ENCODE results near the gene BCHE. TPM values are rescaled to one million over a fixed set of nuclear protein-coding genes. Genes with fewer than 3 reads are reported as not detected.

BCHE gene
- total RNA-seq, 1 experiment from 2014 or later = 1.7 TPM

- Mint-ChIP-seq H3K9me3 (peaks cover 7% of the 10 kb centered on the region; the same call in 1 of the 2 replicates), H3K36me3 (no peaks in the 10 kb centered on the region), H3K27ac (no peak overlapping the region), H3K4me1 (no peaks in the 10 kb centered on the region), H3K4me3 (no peak overlapping the region), H3K27me3 (ENCODE audit: low read depth) (no peaks in the 10 kb centered on the region)
- CTCF ChIA-PET = no interaction called here
- no peak for TF ChIP-seq ZNF396 (CRISPR knock-in tag; IDR thresholded peaks at IDR 0.05; ENCODE audit: borderline replicate concordance)
- no peak for TF ChIP-seq ESRRA (CRISPR knock-in tag; IDR thresholded peaks at IDR 0.05; ENCODE audit: borderline replicate concordance)
- no peak for TF ChIP-seq ZNF138 (CRISPR knock-in tag; conservative IDR thresholded peaks at IDR 0.05)
- no peak for TF ChIP-seq FOXK1 (CRISPR knock-in tag; IDR thresholded peaks at IDR 0.05)
- TF ChIP-seq TP53 (CRISPR knock-in tag; IDR thresholded peaks at IDR 0.05) = no peak
- no peak for TF ChIP-seq SMAD4 (CRISPR knock-in tag; IDR thresholded peaks at IDR 0.05)
- TF ChIP-seq KAT7 (CRISPR knock-in tag; IDR thresholded peaks at IDR 0.05; ENCODE audit: borderline replicate concordance) = no peak
- TF ChIP-seq ARID4B (CRISPR knock-in tag; IDR thresholded peaks at IDR 0.05; ENCODE audit: borderline replicate concordance) = no peak
- no peak for TF ChIP-seq E2F5 (CRISPR knock-in tag; IDR thresholded peaks at IDR 0.05)
- TF ChIP-seq SP1 (CRISPR knock-in tag; conservative IDR thresholded peaks at IDR 0.05) = no peak
- TF ChIP-seq TEAD4 (CRISPR knock-in tag; IDR thresholded peaks at IDR 0.05) = no peak
- no peak for TF ChIP-seq ATF6 (CRISPR knock-in tag; IDR thresholded peaks at IDR 0.05)
- no peak for TF ChIP-seq JUN (CRISPR knock-in tag; IDR thresholded peaks at IDR 0.05)
- no peak for TF ChIP-seq MLX (CRISPR knock-in tag; IDR thresholded peaks at IDR 0.05)
- DNase-seq (ENCODE audit: low spot score) (no peak), ATAC-seq (no peak)
- POLR2A ChIA-PET = no interaction called here
Measured at GRCh38 chr3:165775824-165776223, 61.4 kb downstream of the BCHE start.

- DNase-seq (ENCODE audit: low spot score) = no peak
- TF ChIP-seq ZNF532 (CRISPR knock-in tag; IDR thresholded peaks at IDR 0.05; ENCODE audit: borderline replicate concordance) (no peak), ARID4B (CRISPR knock-in tag; IDR thresholded peaks at IDR 0.05; ENCODE audit: borderline replicate concordance) (no peak), ZNF232 (CRISPR knock-in tag; IDR thresholded peaks at IDR 0.05) (no peak)
- H3K27ac Mint-ChIP-seq = no peak overlapping the region
- peaks cover 8% of the 10 kb centered on the region for H3K4me1 Mint-ChIP-seq
- H3K9me3 Mint-ChIP-seq = no peaks in the 10 kb centered on the region
- ChIA-PET CTCF (no interaction called here), POLR2A (no interaction called here)
- H3K4me3 Mint-ChIP-seq = no peak overlapping the region
- no peaks in the 10 kb centered on the region for H3K27me3 Mint-ChIP-seq (ENCODE audit: low read depth)
- H3K36me3 Mint-ChIP-seq = no peaks in the 10 kb centered on the region
- ATAC-seq = no peak
Measured at GRCh38 chr3:165770781-165771180, 66.4 kb downstream of the BCHE start.
